ENCODE measurements around the gene VOPP1. TPM values are rescaled to one million over a fixed set of nuclear protein-coding genes. Genes with fewer than 3 reads are reported as not detected.

Gene VOPP1
- total RNA-seq, 3 donors from 2014 or later = 28.2 to 42.6 (median 40.8) TPM

DNA sequence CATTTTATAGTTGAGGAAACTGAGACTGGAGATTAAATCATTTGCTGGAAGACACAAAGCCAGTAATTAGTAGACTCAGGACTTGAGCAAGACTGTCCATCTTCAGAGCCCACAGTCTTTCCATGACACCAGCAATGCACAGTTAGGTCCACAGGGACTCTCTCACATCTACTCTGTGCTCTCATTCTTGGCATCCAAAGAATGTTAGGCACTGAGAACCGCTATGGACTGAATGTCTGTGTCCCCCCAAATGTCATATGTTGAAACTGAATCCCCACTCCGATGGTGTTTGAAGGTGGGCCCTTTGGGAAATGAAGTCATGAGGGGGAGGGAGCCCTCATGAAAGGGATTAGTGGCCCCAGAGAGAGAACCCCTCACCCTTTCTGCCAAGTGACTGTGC is 106.6 kb downstream of the VOPP1 start:
- DNase-seq (ENCODE audit: low spot score in 2 of 2) = no peak
- Histone ChIP-seq H3K27ac (no peak overlapping the region), H3K27me3 (no peaks in the 10 kb centered on the region), H3K4me3 (no peak overlapping the region), H3K4me1 (no peaks in the 10 kb centered on the region), H3K9me3 (no peaks in the 10 kb centered on the region), H3K36me3 (no peaks in the 10 kb centered on the region)
- intact Hi-C loops (cut with DNase I; ENCODE audit: low total_unique reads) = no loop called here
- TF ChIP-seq POLR2AphosphoS5 (IDR thresholded peaks at IDR 0.05) = no peak
- TF ChIP-seq POLR2A (IDR thresholded peaks at IDR 0.05) = no peak
- TF ChIP-seq, protein P1, sequence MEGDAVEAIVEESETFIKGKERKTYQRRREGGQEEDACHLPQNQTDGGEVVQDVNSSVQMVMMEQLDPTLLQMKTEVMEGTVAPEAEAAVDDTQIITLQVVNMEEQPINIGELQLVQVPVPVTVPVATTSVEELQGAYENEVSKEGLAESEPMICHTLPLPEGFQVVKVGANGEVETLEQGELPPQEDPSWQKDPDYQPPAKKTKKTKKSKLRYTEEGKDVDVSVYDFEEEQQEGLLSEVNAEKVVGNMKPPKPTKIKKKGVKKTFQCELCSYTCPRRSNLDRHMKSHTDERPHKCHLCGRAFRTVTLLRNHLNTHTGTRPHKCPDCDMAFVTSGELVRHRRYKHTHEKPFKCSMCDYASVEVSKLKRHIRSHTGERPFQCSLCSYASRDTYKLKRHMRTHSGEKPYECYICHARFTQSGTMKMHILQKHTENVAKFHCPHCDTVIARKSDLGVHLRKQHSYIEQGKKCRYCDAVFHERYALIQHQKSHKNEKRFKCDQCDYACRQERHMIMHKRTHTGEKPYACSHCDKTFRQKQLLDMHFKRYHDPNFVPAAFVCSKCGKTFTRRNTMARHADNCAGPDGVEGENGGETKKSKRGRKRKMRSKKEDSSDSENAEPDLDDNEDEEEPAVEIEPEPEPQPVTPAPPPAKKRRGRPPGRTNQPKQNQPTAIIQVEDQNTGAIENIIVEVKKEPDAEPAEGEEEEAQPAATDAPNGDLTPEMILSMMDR (IDR thresholded peaks at IDR 0.05) = no peak

DNA sequence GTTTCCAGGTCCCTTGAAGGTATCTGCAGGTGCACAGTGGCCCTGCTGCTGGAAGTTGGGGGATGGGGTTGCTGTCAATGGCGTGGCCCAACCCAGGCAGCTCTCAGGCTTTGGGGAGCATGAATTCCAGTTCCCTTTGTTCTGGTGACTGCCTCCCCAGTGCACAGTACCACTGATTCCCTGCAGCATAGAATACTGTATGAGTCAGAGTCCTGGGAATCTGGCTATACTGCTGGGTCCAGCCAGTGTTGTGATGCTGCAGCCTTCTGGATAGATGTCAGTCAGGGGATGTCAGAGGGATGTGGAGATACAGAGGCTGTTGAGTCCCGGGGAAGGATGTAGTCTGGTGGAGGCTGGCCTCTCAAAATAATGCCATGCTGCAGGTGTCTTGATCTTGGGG is 107.9 kb downstream of the VOPP1 start:
- Histone ChIP-seq H3K4me3 (no peak overlapping the region), H3K36me3 (no peaks in the 10 kb centered on the region), H3K4me1 (no peaks in the 10 kb centered on the region), H3K9me3 (peaks cover 0 to under 1% of the 10 kb centered on the region in 2 donors), H3K27me3 (no peaks in the 10 kb centered on the region), H3K27ac (no peak overlapping the region)
- no peak for TF ChIP-seq POLR2AphosphoS5 (IDR thresholded peaks at IDR 0.05)
- TF ChIP-seq, protein P1 (IDR thresholded peaks at IDR 0.05) = no peak
- TF ChIP-seq POLR2A (IDR thresholded peaks at IDR 0.05) = no peak
- DNase-seq (ENCODE audit: low spot score in 2 of 2) = no peak
- intact Hi-C loops (cut with DNase I; ENCODE audit: low total_unique reads) = no loop called here

DNA sequence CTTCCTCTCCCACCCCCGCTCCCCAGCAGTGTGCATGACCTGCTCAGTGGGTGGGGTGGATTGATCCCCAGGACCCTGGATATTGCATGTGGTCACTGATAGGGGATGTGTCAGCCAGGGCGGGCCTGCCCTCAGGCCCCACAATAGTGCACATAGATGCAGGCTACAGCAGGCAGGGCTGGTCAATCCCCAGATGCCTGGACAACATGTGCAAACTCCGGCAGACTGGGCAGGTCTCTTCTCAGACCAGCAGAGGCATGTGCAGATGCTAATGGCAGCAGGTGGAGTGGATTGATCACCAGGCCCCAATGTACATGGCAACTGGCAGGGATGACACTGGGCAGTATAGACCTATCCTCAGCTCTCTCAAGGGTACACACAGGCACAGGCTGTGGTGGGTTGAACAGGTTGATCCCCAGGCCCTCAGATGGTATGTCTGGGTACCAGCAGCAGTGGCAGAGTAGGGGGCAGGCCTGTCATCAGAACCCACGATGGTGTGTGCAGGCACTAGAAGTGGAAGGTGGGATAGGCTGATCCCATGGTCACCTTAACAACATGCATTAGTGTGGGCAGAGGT is 108.5 kb downstream of the VOPP1 start:
- Histone ChIP-seq H3K36me3 (no peaks in the 10 kb centered on the region), H3K27ac (no peak overlapping the region), H3K27me3 (no peaks in the 10 kb centered on the region), H3K4me3 (no peak overlapping the region), H3K9me3 (peaks cover 4 to 6% of the 10 kb centered on the region in 2 donors), H3K4me1 (no peaks in the 10 kb centered on the region)
- TF ChIP-seq POLR2AphosphoS5 (IDR thresholded peaks at IDR 0.05) (no peak), POLR2A (IDR thresholded peaks at IDR 0.05) (no peak)
- TF ChIP-seq, protein P1 (IDR thresholded peaks at IDR 0.05) = no peak
- intact Hi-C loops (cut with DNase I; ENCODE audit: low total_unique reads) = no loop called here
- no peak for DNase-seq (ENCODE audit: low spot score in 2 of 2)

DNA sequence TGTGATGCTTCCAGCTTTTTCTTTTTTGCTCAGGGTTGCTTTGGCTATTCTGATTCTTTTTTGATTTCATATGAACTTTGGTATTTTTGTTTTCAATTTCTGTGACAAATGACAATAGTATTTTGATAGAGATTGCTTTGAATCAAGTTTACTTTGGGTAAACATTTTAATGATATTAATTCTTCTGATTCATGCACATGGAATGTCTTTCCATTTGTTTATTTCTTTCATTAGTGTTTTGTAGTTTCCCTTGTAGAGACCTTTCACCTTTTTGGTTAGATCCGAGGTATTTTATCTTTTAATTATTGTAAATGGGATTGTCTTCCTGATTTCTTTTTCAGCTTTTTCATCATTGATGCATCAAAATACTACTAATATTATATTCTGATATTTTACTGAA is 114.0 kb downstream of the VOPP1 start:
- Histone ChIP-seq H3K4me1 (no peaks in the 10 kb centered on the region), H3K4me3 (no peak overlapping the region), H3K27ac (no peak overlapping the region), H3K36me3 (no peaks in the 10 kb centered on the region), H3K27me3 (no peaks in the 10 kb centered on the region), H3K9me3 (peaks cover 4 to 17% of the 10 kb centered on the region in 2 donors)
- no peak for DNase-seq (ENCODE audit: low spot score in 2 of 2)
- intact Hi-C loops (cut with DNase I; ENCODE audit: low total_unique reads) = no loop called here
- TF ChIP-seq POLR2AphosphoS5 (IDR thresholded peaks at IDR 0.05) = no peak
- TF ChIP-seq POLR2A (IDR thresholded peaks at IDR 0.05) = no peak
- TF ChIP-seq, protein P1 (IDR thresholded peaks at IDR 0.05) = no peak

DNA sequence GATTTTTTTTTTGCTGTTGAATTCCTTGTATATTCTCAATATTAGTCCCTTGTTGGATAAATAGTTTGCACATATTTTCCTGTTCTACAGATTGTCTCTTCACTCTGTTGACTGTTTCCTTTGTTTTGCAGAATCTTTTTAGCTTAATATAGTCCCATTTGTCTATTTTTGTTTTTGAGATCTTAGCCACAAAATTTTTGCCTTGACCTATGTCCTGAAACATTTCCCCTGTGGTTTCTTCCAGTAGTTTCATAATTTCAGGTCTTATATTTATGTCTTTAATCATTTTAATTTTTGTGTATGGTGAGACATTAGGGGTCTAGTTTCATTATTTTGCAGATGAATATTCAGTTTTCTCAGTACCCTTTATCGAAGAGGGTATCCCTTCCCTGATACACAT is 114.5 kb downstream of the VOPP1 start:
- TF ChIP-seq POLR2AphosphoS5 (IDR thresholded peaks at IDR 0.05) (no peak), POLR2A (IDR thresholded peaks at IDR 0.05) (no peak)
- TF ChIP-seq, protein P1 (IDR thresholded peaks at IDR 0.05) = no peak
- H3K9me3 ChIP-seq = peaks cover 4 to 17% of the 10 kb centered on the region in 2 donors
- intact Hi-C loops (cut with DNase I; ENCODE audit: low total_unique reads) = no loop called here

More for the DNA sequence above, 114.5 kb downstream of the VOPP1 start:
- Histone ChIP-seq H3K27ac (no peak overlapping the region), H3K36me3 (no peaks in the 10 kb centered on the region), H3K4me1 (no peaks in the 10 kb centered on the region), H3K4me3 (no peak overlapping the region), H3K27me3 (no peaks in the 10 kb centered on the region)
- DNase-seq (ENCODE audit: low spot score in 2 of 2) = no peak
